Osteocyte (in vitro differentiated cells): ENCODE results near the gene TBX2. TPM values are rescaled to one million over a fixed set of nuclear protein-coding genes. Genes with fewer than 3 reads are reported as not detected.
A peak's percentile ranks its signal among the peaks of the same experiment; 100 is the strongest.

Source experiments
- DNase-seq: peaks from one replicate; pipeline ENCODE4 v3.0.0; 2021; ENCODE audit warnings: mixed read lengths; ENCODE audit not compliant: unreplicated experiment; ENCODE audit errors: extremely low spot score
- H3K27ac Mint-ChIP-seq: one replicate; pipeline ENCODE4 v1.8.0; 2021; ENCODE audit warnings: mild to moderate bottlenecking, mixed read lengths; ENCODE audit not compliant: unreplicated experiment
- H3K27me3 Mint-ChIP-seq: one replicate; pipeline ENCODE4 v1.8.0; 2021; ENCODE audit warnings: mixed read lengths; ENCODE audit not compliant: unreplicated experiment
- H3K36me3 Mint-ChIP-seq: one replicate; pipeline ENCODE4 v1.8.0; 2021; ENCODE audit warnings: mixed read lengths; ENCODE audit not compliant: unreplicated experiment
- H3K4me1 Mint-ChIP-seq: one replicate; pipeline ENCODE4 v1.8.0; 2021; ENCODE audit warnings: mixed read lengths; ENCODE audit not compliant: unreplicated experiment
- H3K4me3 Mint-ChIP-seq: one replicate; pipeline ENCODE4 v1.8.0; 2021; ENCODE audit warnings: mild to moderate bottlenecking, moderate library complexity, mixed read lengths; ENCODE audit not compliant: unreplicated experiment
- H3K9me3 Mint-ChIP-seq: one replicate; pipeline ENCODE4 v1.8.0; 2021; ENCODE audit warnings: mixed read lengths; ENCODE audit not compliant: unreplicated experiment
- total RNA-seq: library from RNA; stranded (reverse); gene quantifications from 2 replicates; pipeline ENCODE4 v1.2.1, GENCODE V29; 2021
- TF ChIP-seq, protein P1 (sequence below): fragments of 200-600 bp; sonication (generic); IDR thresholded peaks from 2 replicates; pipeline ENCODE4 v1.5.0; 2021; ENCODE audit warnings: antibody characterized with exemption, mild to moderate bottlenecking, moderate library complexity

The TBX2 gene
- total RNA-seq, 1 donor from 2014 or later = 25.9 TPM

- TF ChIP-seq, protein P1, sequence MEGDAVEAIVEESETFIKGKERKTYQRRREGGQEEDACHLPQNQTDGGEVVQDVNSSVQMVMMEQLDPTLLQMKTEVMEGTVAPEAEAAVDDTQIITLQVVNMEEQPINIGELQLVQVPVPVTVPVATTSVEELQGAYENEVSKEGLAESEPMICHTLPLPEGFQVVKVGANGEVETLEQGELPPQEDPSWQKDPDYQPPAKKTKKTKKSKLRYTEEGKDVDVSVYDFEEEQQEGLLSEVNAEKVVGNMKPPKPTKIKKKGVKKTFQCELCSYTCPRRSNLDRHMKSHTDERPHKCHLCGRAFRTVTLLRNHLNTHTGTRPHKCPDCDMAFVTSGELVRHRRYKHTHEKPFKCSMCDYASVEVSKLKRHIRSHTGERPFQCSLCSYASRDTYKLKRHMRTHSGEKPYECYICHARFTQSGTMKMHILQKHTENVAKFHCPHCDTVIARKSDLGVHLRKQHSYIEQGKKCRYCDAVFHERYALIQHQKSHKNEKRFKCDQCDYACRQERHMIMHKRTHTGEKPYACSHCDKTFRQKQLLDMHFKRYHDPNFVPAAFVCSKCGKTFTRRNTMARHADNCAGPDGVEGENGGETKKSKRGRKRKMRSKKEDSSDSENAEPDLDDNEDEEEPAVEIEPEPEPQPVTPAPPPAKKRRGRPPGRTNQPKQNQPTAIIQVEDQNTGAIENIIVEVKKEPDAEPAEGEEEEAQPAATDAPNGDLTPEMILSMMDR = no peak
- no peak overlapping the region for H3K27ac Mint-ChIP-seq
- peak overlapping the region; percentile 39 for H3K4me3 Mint-ChIP-seq
- peaks cover 64% of the 10 kb centered on the region for H3K27me3 Mint-ChIP-seq
- peaks cover 4% of the 10 kb centered on the region for H3K36me3 Mint-ChIP-seq
- H3K9me3 Mint-ChIP-seq = no peaks in the 10 kb centered on the region
- no peak for DNase-seq
- H3K4me1 Mint-ChIP-seq = peaks cover 27% of the 10 kb centered on the region
These were observed 54.1 kb downstream of the TBX2 start for GRCh38 chr17:61453566-61454380.

GRCh38 chr17:61454381-61455323, 55.0 kb downstream of the TBX2 start:
- peak; percentile 83 for DNase-seq
- peak overlapping the region; percentile 39 for H3K4me3 Mint-ChIP-seq
- TF ChIP-seq, protein P1 = no peak
- H3K27me3 Mint-ChIP-seq = peaks cover 72% of the 10 kb centered on the region
- H3K36me3 Mint-ChIP-seq = peaks cover 4% of the 10 kb centered on the region
- no peak overlapping the region for H3K27ac Mint-ChIP-seq
- H3K9me3 Mint-ChIP-seq = no peaks in the 10 kb centered on the region
- H3K4me1 Mint-ChIP-seq = peaks cover 27% of the 10 kb centered on the region

DNA sequence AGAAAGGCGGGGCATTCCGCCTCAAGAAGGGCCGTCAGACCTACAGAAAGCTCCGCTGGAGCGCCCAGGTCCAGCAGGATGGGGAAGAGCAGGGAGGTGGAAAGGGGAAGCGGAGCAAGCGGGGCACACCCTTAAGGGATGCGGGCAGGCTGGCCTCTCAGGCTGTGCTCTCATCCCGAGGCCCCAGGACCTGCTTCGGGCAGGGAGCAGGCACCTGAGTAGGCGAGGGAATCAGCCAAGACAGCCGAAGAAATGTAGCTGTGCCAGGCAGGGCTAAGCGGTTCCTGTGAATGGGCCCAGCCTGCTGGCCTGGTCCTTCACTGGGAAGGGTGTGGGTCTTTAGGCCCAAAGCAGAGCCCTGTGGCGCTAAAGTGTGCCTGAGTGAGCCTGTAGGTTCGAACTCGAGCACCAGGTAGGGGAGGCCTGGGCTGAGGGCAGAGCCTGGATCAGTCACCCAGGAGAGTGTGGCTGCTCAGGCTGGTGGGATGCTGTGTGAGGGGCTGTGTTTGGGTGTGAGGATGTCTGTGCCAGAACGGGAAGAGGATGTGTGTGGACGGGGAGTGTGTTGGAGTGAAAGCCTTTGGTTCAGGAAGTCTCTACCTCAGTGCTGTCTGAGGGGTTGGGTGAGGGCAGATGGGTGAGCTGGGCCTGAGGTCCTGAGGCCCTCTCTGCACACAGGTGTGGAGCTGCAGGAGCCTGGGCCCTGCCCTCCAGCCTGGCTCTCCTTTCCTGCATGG, 55.8 kb downstream of the TBX2 start:
- Mint-ChIP-seq H3K27me3 (peaks cover 77% of the 10 kb centered on the region), H3K4me3 (no peak overlapping the region), H3K36me3 (peaks cover 4% of the 10 kb centered on the region), H3K4me1 (peaks cover 27% of the 10 kb centered on the region), H3K9me3 (no peaks in the 10 kb centered on the region), H3K27ac (no peak overlapping the region)
- no peak for DNase-seq
- TF ChIP-seq, protein P1 = no peak

GRCh38 chr17:61456061-61456681, 56.5 kb downstream of the TBX2 start:
- Mint-ChIP-seq H3K4me1 (peaks cover 25% of the 10 kb centered on the region), H3K27me3 (peaks cover 77% of the 10 kb centered on the region), H3K9me3 (no peaks in the 10 kb centered on the region), H3K27ac (no peak overlapping the region), H3K36me3 (peaks cover 4% of the 10 kb centered on the region), H3K4me3 (no peak overlapping the region)
- TF ChIP-seq, protein P1 = no peak
- no peak for DNase-seq
